Ishikawa (cell line): Measurements from ENCODE around the gene SLAMF1.

Experiments used
- CEBPB ChIP-seq: IDR thresholded peaks from 2 replicates; pipeline ENCODE4 v1.6.1; 2012
- CREB1 ChIP-seq: IDR thresholded peaks from 2 replicates; pipeline ENCODE4 v1.6.1; 2012; ENCODE audit warnings: low read depth
- EGR1 ChIP-seq: IDR thresholded peaks from 2 replicates; pipeline ENCODE4 v1.6.1; 2012
- EP300 ChIP-seq: IDR thresholded peaks from 2 replicates; pipeline ENCODE4 v1.6.1; 2012; ENCODE audit warnings: borderline replicate concordance
- FOXM1 ChIP-seq: IDR thresholded peaks from 2 replicates; pipeline ENCODE4 v1.6.1; 2012; ENCODE audit warnings: low read depth, borderline replicate concordance
- NFIC ChIP-seq: IDR thresholded peaks from 2 replicates; pipeline ENCODE4 v1.6.1; 2012
- RAD21 ChIP-seq: IDR thresholded peaks from 2 replicates; pipeline ENCODE4 v1.6.1; 2012; ENCODE audit warnings: low read depth
- REST ChIP-seq: IDR thresholded peaks from 2 replicates; pipeline ENCODE4 v1.6.1; 2012; ENCODE audit warnings: low read depth, mild to moderate bottlenecking
- TAF1 ChIP-seq: IDR thresholded peaks from 2 replicates; pipeline ENCODE4 v1.6.1; 2012; ENCODE audit warnings: low read depth, mild to moderate bottlenecking
- TCF12 ChIP-seq: IDR thresholded peaks from 2 replicates; pipeline ENCODE4 v1.6.1; 2012; ENCODE audit warnings: low read depth
- TEAD4 ChIP-seq: IDR thresholded peaks from 2 replicates; pipeline ENCODE4 v1.6.1; 2012
- USF1 ChIP-seq: IDR thresholded peaks from 2 replicates; pipeline ENCODE4 v1.6.1; 2012
- YY1 ChIP-seq: IDR thresholded peaks from 2 replicates; pipeline ENCODE4 v1.6.1; 2012; ENCODE audit warnings: low read depth
- ZBTB7A ChIP-seq: IDR thresholded peaks from 2 replicates; pipeline ENCODE4 v1.6.1; 2012; ENCODE audit warnings: low read depth
- TF ChIP-seq, protein P1 (sequence below): IDR thresholded peaks from 2 replicates; pipeline ENCODE4 v1.6.1; 2012

Gene SLAMF1

DNA sequence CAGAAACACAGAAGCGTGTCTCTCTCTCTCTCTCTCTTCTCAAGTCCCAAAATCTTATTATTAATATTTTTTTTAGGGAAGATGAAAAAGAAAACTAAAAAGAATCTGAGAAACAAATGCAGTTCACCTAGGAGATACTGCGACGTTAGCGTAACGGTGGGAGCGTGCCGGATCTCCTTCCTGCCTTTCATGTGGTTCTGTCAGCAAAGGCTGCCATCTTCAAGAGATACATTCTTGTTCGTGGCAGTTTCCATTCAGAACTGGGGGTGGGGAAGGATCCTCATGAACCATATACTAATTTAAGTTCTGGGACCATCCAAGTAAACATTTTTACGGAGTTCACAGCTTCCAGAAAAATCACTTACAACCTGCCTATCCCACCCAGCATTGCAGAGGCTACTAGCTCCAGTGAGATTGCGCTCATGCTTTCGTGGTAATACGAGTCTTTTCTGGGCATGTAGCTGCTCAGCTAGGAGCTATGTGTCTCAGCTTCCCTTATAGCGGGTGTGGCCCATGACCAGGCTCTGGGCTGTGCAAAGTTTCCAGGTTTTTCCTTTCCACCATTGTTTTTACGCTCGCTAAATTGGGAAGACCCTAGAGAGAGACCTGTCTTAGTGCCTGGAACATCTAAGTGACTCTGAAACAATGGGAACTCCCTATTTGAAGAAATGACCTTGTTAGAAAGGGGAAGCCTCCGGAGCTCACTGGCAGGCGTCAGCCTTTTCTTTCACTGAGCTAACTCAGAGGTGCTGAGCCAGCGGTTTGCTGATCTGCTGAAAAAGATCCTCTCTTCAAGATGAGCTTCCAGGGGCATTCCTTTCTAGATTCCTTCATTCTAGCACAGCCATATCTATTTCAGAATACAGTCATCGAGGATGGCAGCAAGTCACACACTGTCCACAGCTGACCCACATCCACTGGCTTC is 17.3 kb downstream of the SLAMF1 start:
- no peak for TF ChIP-seq YY1

DNA sequence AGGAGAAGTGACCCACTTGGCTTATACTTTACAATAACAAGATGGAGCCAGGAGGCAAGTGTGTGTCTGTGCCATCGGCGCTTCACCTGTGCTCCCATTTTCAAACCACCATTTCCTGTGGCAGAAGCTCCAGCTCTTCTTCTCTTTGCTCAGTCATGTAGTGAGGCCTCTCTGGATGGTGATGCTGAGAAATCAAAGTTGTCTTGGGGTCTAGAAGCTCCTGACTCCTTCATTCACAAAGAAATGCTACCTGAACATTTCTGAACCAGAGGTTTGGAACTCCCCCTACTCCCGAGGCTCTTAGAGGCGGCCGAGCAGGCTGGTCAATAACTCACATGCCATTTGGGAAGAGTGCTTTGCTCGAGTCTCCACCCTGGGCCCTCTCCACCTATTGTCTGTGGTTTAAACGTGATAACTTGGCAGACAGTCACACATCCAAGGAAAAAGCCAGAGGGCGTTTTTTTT is 18.0 kb downstream of the SLAMF1 start:
- TF ChIP-seq TEAD4 (no peak), YY1 (no peak), EGR1 (no peak), TCF12 (no peak), NFIC (no peak), EP300 (no peak), CEBPB (no peak), TAF1 (no peak), FOXM1 (no peak), REST (no peak), CREB1 (no peak), USF1 (no peak), RAD21 (no peak), ZBTB7A (no peak)
- TF ChIP-seq, protein P1, sequence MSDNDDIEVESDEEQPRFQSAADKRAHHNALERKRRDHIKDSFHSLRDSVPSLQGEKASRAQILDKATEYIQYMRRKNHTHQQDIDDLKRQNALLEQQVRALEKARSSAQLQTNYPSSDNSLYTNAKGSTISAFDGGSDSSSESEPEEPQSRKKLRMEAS = no peak

- TF ChIP-seq REST (no peak), YY1 (no peak), CREB1 (no peak), ZBTB7A (no peak), USF1 (no peak), CEBPB (no peak), TCF12 (no peak), NFIC (no peak), FOXM1 (no peak)
- TF ChIP-seq, protein P1 = no peak
Observed at GRCh38 chr1:160626509-160627342, 20.1 kb downstream of the SLAMF1 start.

- TF ChIP-seq TCF12 = no peak
- no peak for TF ChIP-seq YY1
- no peak for TF ChIP-seq CREB1
- TF ChIP-seq CEBPB = no peak
- no peak for TF ChIP-seq NFIC
- no peak for TF ChIP-seq USF1
- TF ChIP-seq TAF1 = no peak
- TF ChIP-seq EP300 = no peak
- no peak for TF ChIP-seq TEAD4
- no peak for TF ChIP-seq REST
- TF ChIP-seq EGR1 = no peak
- TF ChIP-seq, protein P1 = no peak
Observed at GRCh38 chr1:160625725-160626498, 20.9 kb downstream of the SLAMF1 start.
